ENCODE results near the gene TUNAR. TPM values are rescaled to one million over a fixed set of nuclear protein-coding genes. Genes with fewer than 3 reads are reported as not detected.

TUNAR gene
- total and polyA plus RNA-seq, 9 of the 15 experiments (the other 6 are each of a cell fraction or from before 2014, with no cell fraction given): not detected

DNA sequence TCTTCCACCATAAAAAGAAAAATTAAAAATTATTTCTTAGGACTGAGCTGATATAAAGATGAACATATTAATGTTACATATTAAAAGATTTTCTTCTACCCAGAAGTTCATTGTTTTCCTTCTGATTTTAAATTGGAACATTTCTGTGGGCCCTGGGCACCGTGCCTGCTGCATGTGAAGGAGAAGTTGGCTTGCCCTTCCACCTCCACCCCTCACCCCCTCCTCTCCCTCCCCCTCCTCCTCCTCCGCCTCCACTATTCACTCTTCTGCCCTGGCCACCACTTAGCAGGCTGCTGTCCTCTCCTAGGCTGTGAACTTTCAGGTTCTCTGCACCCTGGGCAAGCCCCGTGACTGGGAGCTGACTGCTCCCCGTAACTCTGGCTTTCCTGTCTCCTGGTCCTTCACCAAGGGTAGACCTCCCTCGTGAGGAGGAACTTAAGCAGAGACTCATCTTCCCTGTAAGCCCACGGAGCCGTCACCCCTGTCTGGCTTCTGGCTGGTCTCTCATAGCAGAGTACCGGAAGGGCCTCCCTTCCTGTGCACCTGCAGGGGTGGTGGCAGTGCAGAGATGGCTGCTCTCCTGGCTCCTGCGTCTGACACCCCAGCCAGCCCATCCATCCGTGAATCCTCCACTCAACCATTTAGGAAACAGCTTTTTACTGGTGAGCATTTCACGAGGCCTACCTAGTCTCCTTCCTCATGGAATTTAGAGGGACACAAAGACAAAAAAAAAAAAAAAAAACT is 12.8 kb downstream of the TUNAR start:
- ATAC-seq: no peak
- H3K9me3 ChIP-seq (replicated peaks; ENCODE audit: control insufficient read depth, insufficient read depth, low read depth, low read length): no peaks in the 10 kb centered on the region
- no peaks in the 10 kb centered on the region for H4K20me1 ChIP-seq (replicated peaks; ENCODE audit: control insufficient read depth, insufficient read depth, low read length)
- DNase-seq (ENCODE audit: extremely low read depth in 1 of 4, low spot score in 3 of 4): no peak
- no peak overlapping the region for H3K9ac ChIP-seq (ENCODE audit: insufficient read depth in 1 of 2, low read depth in 2 of 2, low read length in 2 of 2)
- intact Hi-C loops (cut with micrococcal nuclease): no loop called here
- no peak for FAIRE-seq
- ChIA-PET CTCF (ENCODE audit: low intra/inter-chr PET ratio) (no interaction called here), POLR2A (no interaction called here)
- no peaks in the 10 kb centered on the region for H3K79me2 ChIP-seq (ENCODE audit: control insufficient read depth, insufficient read depth, low read length)
- in situ Hi-C loops (cut with MboI): no loop called here
- H3K9me1 ChIP-seq (ENCODE audit: control insufficient read depth, insufficient read depth, low read length): no peaks in the 10 kb centered on the region
- no TSS peak for BruUV-seq (replicated peaks)
- H3K27me3 ChIP-seq (ENCODE audit: control insufficient read depth in 2 of 2, insufficient read depth in 2 of 2, low read length in 2 of 2): no peaks in the 10 kb centered on the region; a peak in 1 of 5 replicates
- H3K4me1 ChIP-seq (replicated peaks in 1 of 2; ENCODE audit: control insufficient read depth in 2 of 2, insufficient read depth in 2 of 2, low read length in 2 of 2): no peaks in the 10 kb centered on the region
- no peak overlapping the region for H3K4me2 ChIP-seq (ENCODE audit: insufficient read depth, low read length)
- no peak overlapping the region for H3K27ac ChIP-seq (ENCODE audit: extremely low read depth, low read depth, low read length)
- no peak overlapping the region for H2AFZ ChIP-seq (ENCODE audit: low read depth, low read length)
- no peaks in the 10 kb centered on the region for H3K36me3 ChIP-seq (ENCODE audit: control insufficient read depth, insufficient read depth, low read length)
- WGBS (ENCODE audit: insufficient coverage, low coverage, missing lambda C conversion rate): 0% methylated on average over 9 of the region's 11 CpGs
- H3K4me3 ChIP-seq: no peak overlapping the region
- TF ChIP-seq, protein P1, sequence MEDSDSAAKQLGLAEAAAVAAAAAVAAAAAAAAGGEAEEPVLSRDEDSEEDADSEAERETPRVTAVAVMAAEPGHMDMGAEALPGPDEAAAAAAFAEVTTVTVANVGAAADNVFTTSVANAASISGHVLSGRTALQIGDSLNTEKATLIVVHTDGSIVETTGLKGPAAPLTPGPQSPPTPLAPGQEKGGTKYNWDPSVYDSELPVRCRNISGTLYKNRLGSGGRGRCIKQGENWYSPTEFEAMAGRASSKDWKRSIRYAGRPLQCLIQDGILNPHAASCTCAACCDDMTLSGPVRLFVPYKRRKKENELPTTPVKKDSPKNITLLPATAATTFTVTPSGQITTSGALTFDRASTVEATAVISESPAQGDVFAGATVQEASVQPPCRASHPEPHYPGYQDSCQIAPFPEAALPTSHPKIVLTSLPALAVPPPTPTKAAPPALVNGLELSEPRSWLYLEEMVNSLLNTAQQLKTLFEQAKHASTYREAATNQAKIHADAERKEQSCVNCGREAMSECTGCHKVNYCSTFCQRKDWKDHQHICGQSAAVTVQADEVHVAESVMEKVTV (CRISPR knock-in tag; IDR thresholded peaks at IDR 0.05): no peak
- TF ChIP-seq POLR2G (IDR thresholded peaks at IDR 0.05; ENCODE audit: low read depth, low read length) (no peak), BACH1 (tag; IDR thresholded peaks at IDR 0.05) (no peak), EHMT2 (IDR thresholded peaks at IDR 0.05) (no peak), ARHGAP35 (IDR thresholded peaks at IDR 0.05; ENCODE audit: partially characterized antibody) (no peak), HMG20B (CRISPR knock-in tag; IDR thresholded peaks at IDR 0.05) (no peak), CBFB (CRISPR knock-in tag; IDR thresholded peaks at IDR 0.05) (no peak), U2AF1 (optimal IDR thresholded peaks at IDR 0.05; ENCODE audit: low read depth, low read length) (no peak), MEIS2 (IDR thresholded peaks at IDR 0.05; ENCODE audit: partially characterized antibody) (no peak), SRF (CRISPR knock-in tag; IDR thresholded peaks at IDR 0.05) (no peak), SMARCB1 (IDR thresholded peaks at IDR 0.05; ENCODE audit: insufficient read length, low read depth) (no peak), CCAR2 (IDR thresholded peaks at IDR 0.05; ENCODE audit: low read depth, low read length) (no peak)
- TF ChIP-seq, protein P2, sequence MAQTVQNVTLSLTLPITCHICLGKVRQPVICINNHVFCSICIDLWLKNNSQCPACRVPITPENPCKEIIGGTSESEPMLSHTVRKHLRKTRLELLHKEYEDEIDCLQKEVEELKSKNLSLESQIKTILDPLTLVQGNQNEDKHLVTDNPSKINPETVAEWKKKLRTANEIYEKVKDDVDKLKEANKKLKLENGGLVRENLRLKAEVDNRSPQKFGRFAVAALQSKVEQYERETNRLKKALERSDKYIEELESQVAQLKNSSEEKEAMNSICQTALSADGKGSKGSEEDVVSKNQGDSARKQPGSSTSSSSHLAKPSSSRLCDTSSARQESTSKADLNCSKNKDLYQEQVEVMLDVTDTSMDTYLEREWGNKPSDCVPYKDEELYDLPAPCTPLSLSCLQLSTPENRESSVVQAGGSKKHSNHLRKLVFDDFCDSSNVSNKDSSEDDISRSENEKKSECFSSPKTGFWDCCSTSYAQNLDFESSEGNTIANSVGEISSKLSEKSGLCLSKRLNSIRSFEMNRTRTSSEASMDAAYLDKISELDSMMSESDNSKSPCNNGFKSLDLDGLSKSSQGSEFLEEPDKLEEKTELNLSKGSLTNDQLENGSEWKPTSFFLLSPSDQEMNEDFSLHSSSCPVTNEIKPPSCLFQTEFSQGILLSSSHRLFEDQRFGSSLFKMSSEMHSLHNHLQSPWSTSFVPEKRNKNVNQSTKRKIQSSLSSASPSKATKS (CRISPR knock-in tag; IDR thresholded peaks at IDR 0.05): no peak
- TF ChIP-seq, protein P3, sequence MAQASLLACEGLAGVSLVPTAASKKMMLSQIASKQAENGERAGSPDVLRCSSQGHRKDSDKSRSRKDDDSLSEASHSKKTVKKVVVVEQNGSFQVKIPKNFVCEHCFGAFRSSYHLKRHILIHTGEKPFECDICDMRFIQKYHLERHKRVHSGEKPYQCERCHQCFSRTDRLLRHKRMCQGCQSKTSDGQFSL (CRISPR knock-in tag; IDR thresholded peaks at IDR 0.05): no peak
- TF ChIP-seq, protein P3 (tag; IDR thresholded peaks at IDR 0.05): no peak
- TF ChIP-seq, protein P4, sequence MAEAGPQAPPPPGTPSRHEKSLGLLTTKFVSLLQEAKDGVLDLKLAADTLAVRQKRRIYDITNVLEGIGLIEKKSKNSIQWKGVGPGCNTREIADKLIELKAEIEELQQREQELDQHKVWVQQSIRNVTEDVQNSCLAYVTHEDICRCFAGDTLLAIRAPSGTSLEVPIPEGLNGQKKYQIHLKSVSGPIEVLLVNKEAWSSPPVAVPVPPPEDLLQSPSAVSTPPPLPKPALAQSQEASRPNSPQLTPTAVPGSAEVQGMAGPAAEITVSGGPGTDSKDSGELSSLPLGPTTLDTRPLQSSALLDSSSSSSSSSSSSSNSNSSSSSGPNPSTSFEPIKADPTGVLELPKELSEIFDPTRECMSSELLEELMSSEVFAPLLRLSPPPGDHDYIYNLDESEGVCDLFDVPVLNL (CRISPR knock-in tag; IDR thresholded peaks at IDR 0.05; ENCODE audit: low read depth): no peak
- TF ChIP-seq, protein P5, sequence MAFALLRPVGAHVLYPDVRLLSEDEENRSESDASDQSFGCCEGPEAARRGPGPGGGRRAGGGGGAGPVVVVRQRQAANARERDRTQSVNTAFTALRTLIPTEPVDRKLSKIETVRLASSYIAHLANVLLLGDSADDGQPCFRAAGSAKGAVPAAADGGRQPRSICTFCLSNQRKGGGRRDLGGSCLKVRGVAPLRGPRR (CRISPR knock-in tag; IDR thresholded peaks at IDR 0.05): no peak
